Smooth muscle cell of the brain vasculature (primary cell): Measurements from ENCODE around the gene HMCN2.
"Not testable (repeated sequence)": the region's sequence is repeated elsewhere in the genome, so short reads cannot be mapped to it uniquely, and the experiment has no call there.

Source experiments
- DNase-seq: peaks from one replicate; pipeline ENCODE4 v3.0.0-alpha.2; 2012; ENCODE audit warnings: low read depth, low spot score

HMCN2 gene

GRCh38 chr9:130385257-130385656 is 119.7 kb downstream of the HMCN2 start:
- no peak for DNase-seq

GRCh38 chr9:130387398-130387797 is 121.8 kb downstream of the HMCN2 start:
- no peak for DNase-seq

GRCh38 chr9:130387905-130388304 is 122.3 kb downstream of the HMCN2 start:
- DNase-seq: no peak

GRCh38 chr9:130390390-130390789 is 124.8 kb downstream of the HMCN2 start:
- DNase-seq: no peak

GRCh38 chr9:130390986-130391385 is 125.4 kb downstream of the HMCN2 start:
- no peak for DNase-seq

- no peak for DNase-seq
Measured at GRCh38 chr9:130391866-130392265, 126.3 kb downstream of the HMCN2 start.

- DNase-seq: no peak
Measured at GRCh38 chr9:130393681-130394071, 128.1 kb downstream of the HMCN2 start.

GRCh38 chr9:130394320-130394719 is 128.8 kb downstream of the HMCN2 start:
- DNase-seq: no peak

GRCh38 chr9:130394814-130395470 is 129.4 kb downstream of the HMCN2 start:
- no peak for DNase-seq

GRCh38 chr9:130395810-130396435 is 130.4 kb downstream of the HMCN2 start:
- no peak for DNase-seq

- DNase-seq: no peak
Measured at GRCh38 chr9:130396581-130396980, 131.0 kb downstream of the HMCN2 start.

- no peak for DNase-seq
Measured at GRCh38 chr9:130398487-130399240, 133.1 kb downstream of the HMCN2 start.

GRCh38 chr9:130399768-130400167 is 134.2 kb downstream of the HMCN2 start:
- DNase-seq: no peak

- no peak for DNase-seq
Measured at GRCh38 chr9:130400870-130401269, 135.3 kb downstream of the HMCN2 start.

GRCh38 chr9:130401742-130402141 is 136.2 kb downstream of the HMCN2 start:
- not testable (repeated sequence) for DNase-seq

- DNase-seq: no peak
Measured at GRCh38 chr9:130402243-130402642, 136.7 kb downstream of the HMCN2 start.

GRCh38 chr9:130402645-130403440 is 137.3 kb downstream of the HMCN2 start:
- DNase-seq: no peak

GRCh38 chr9:130405657-130406257 is 140.2 kb downstream of the HMCN2 start:
- no peak for DNase-seq

GRCh38 chr9:130406278-130406895 is 140.8 kb downstream of the HMCN2 start:
- no peak for DNase-seq

- DNase-seq: no peak
Measured at GRCh38 chr9:130407916-130408663, 142.5 kb downstream of the HMCN2 start.
